Mesenchymal stem cell (in vitro differentiated cells and primary cell): Measurements from ENCODE around the gene CDKN2B-AS1.

Experiments used
- DNase-seq: peaks from one replicate; pipeline ENCODE4 v3.0.0-alpha.2; 2013
- H2AFZ ChIP-seq: one replicate; pipeline ENCODE4 v1.6.1; 2013; ENCODE audit warnings: low read depth, mild to moderate bottlenecking, control low read depth, inconsistent platforms, low read length, moderate library complexity
- H2AK5ac ChIP-seq: 2 replicates; pipeline ENCODE4 v1.6.1; 2013; ENCODE audit warnings: low read length, moderate library complexity, mild to moderate bottlenecking, inconsistent platforms; ENCODE audit not compliant: severe bottlenecking
- H2BK120ac ChIP-seq: one replicate; pipeline ENCODE4 v1.6.1; 2013; ENCODE audit warnings: low read depth, mild to moderate bottlenecking, inconsistent platforms, low read length, moderate library complexity
- H2BK12ac ChIP-seq, 2 experiments: one replicate each; pipeline ENCODE4 v1.6.1; 2013; ENCODE audit warnings: inconsistent platforms in 2 of 2, low read length in 2 of 2, mild to moderate bottlenecking in 2 of 2, moderate library complexity in 2 of 2, control low read depth in 1 of 2
- H2BK15ac ChIP-seq: one replicate; pipeline ENCODE4 v1.6.1; 2013; ENCODE audit warnings: mild to moderate bottlenecking, low read depth, inconsistent platforms; ENCODE audit not compliant: poor library complexity, severe bottlenecking
- H2BK5ac ChIP-seq: 2 replicates; pipeline ENCODE4 v1.6.1; 2013; ENCODE audit warnings: low read depth, mild to moderate bottlenecking, low read length, control low read depth, inconsistent platforms; ENCODE audit not compliant: poor library complexity, severe bottlenecking
- H3K14ac ChIP-seq, 2 experiments: one replicate each; pipeline ENCODE4 v1.6.1; 2013; ENCODE audit warnings: inconsistent platforms in 2 of 2, low read length in 2 of 2, control low read depth in 1 of 2, mild to moderate bottlenecking in 1 of 2, moderate library complexity in 1 of 2
- H3K18ac ChIP-seq, 2 experiments: one replicate each; pipeline ENCODE4 v1.6.1; 2013; ENCODE audit warnings: inconsistent platforms in 2 of 2, low read length in 2 of 2, control low read depth in 1 of 2, low read depth in 1 of 2, mild to moderate bottlenecking in 1 of 2
- H3K23ac ChIP-seq, 2 experiments: one replicate each; pipeline ENCODE4 v1.6.1; 2013; ENCODE audit warnings: inconsistent platforms in 2 of 2, low read length in 2 of 2, mild to moderate bottlenecking in 2 of 2, moderate library complexity in 2 of 2, control low read depth in 1 of 2
- H3K27ac ChIP-seq: 2 replicates; pipeline ENCODE4 v1.5.1; 2013; ENCODE audit warnings: mild to moderate bottlenecking, moderate library complexity, low read length, control low read depth, inconsistent platforms; ENCODE audit not compliant: poor library complexity, severe bottlenecking
- H3K27me3 ChIP-seq, 2 experiments: 2 replicates each; pipeline versions ENCODE4 v1.6.1 to v1.7.0; 2013; ENCODE audit warnings: low read length in 2 of 2, mild to moderate bottlenecking in 2 of 2, moderate library complexity in 2 of 2, control low read depth in 1 of 2, inconsistent platforms in 1 of 2; ENCODE audit not compliant: control insufficient read depth in 1 of 2, insufficient read depth in 1 of 2
- H3K36me3 ChIP-seq, 2 experiments: 2 replicates each; pipeline versions ENCODE4 v1.6.1 to v1.7.0; 2013; ENCODE audit warnings: low read length in 2 of 2, control low read depth in 1 of 2, inconsistent platforms in 1 of 2, low read depth in 1 of 2, mild to moderate bottlenecking in 1 of 2; ENCODE audit not compliant: insufficient read depth in 2 of 2, control insufficient read depth in 1 of 2
- H3K4ac ChIP-seq, 2 experiments: one replicate each; pipeline ENCODE4 v1.6.1; 2013; ENCODE audit warnings: inconsistent platforms in 2 of 2, low read length in 2 of 2, mild to moderate bottlenecking in 2 of 2, moderate library complexity in 2 of 2, control low read depth in 1 of 2, low read depth in 1 of 2
- H3K4me1 ChIP-seq: 2 replicates; pipeline ENCODE4 v1.6.1; 2013; ENCODE audit warnings: low read depth, low read length, control low read depth; ENCODE audit not compliant: control insufficient read depth, insufficient read depth
- H3K4me2 ChIP-seq: 2 replicates; pipeline ENCODE4 v1.6.1; 2013; ENCODE audit warnings: low read length, mild to moderate bottlenecking, inconsistent platforms; ENCODE audit not compliant: poor library complexity, severe bottlenecking
- H3K4me3 ChIP-seq, 2 experiments: 2 replicates each; pipeline versions ENCODE4 v1.5.1 to v1.7.0; 2013; ENCODE audit warnings: low read length in 2 of 2, mild to moderate bottlenecking in 2 of 2, control low read depth in 1 of 2, low read depth in 1 of 2; ENCODE audit not compliant: insufficient read depth in 1 of 2
- H3K79me1 ChIP-seq: replicated peaks from 2 replicates; pipeline ENCODE4 v1.6.1; 2013; ENCODE audit warnings: mild to moderate bottlenecking, control low read depth, low read length, inconsistent platforms; ENCODE audit not compliant: poor library complexity, severe bottlenecking
- H3K9ac ChIP-seq: 2 replicates; pipeline ENCODE4 v1.7.0; 2013; ENCODE audit warnings: mild to moderate bottlenecking, low read length, moderate library complexity
- H3K9me3 ChIP-seq: 2 replicates; pipeline ENCODE4 v1.7.0; 2013; ENCODE audit warnings: mild to moderate bottlenecking, low read length; ENCODE audit not compliant: control insufficient read depth
- H4K8ac ChIP-seq: one replicate; pipeline ENCODE4 v1.6.1; 2013; ENCODE audit warnings: inconsistent platforms, mild to moderate bottlenecking, low read length, moderate library complexity
- H4K91ac ChIP-seq: one replicate; pipeline ENCODE4 v1.6.1; 2013; ENCODE audit warnings: mild to moderate bottlenecking, low read length, inconsistent platforms
- WGBS: methylation state at CpG from one replicate; pipeline ENCODE4 v1.1.7; 2013; ENCODE audit warnings: mixed read lengths; 5-methylcytosine and 5-hydroxymethylcytosine counted together

Gene CDKN2B-AS1

GRCh38 chr9:21983561-21983935, 11.0 kb upstream of the CDKN2B-AS1 start:
- Histone ChIP-seq H4K91ac (no peak overlapping the region), H2AFZ (no peak overlapping the region), H3K27ac (no peak overlapping the region), H3K14ac (no peak overlapping the region), H2BK12ac (no peak overlapping the region), H3K27me3 (peaks cover 0 to 15% of the 10 kb centered on the region in 2 experiments), H2BK5ac (no peak overlapping the region), H3K4ac (no peak overlapping the region), H3K4me3 (no peak overlapping the region), H2BK15ac (no peak overlapping the region), H3K4me2 (no peak overlapping the region), H3K36me3 (no peaks in the 10 kb centered on the region), H3K79me1 (peaks cover 5% of the 10 kb centered on the region), H3K18ac (no peak overlapping the region), H3K9me3 (no peaks in the 10 kb centered on the region), H3K23ac (no peak overlapping the region), H3K4me1 (no peaks in the 10 kb centered on the region), H2BK120ac (no peak overlapping the region), H3K9ac (no peak overlapping the region), H2AK5ac (no peak overlapping the region), H4K8ac (no peak overlapping the region)
- DNase-seq, result no peak
- no CpG with 5 or more reads among the region's 1 CpG for WGBS

GRCh38 chr9:21984101-21984500, 10.5 kb upstream of the CDKN2B-AS1 start:
- no peaks in the 10 kb centered on the region for H3K9me3 ChIP-seq
- no peak overlapping the region for H2BK120ac ChIP-seq
- H3K9ac ChIP-seq, result no peak overlapping the region
- no peak overlapping the region for H3K4me3 ChIP-seq
- H2AFZ ChIP-seq, result no peak overlapping the region
- H3K4me2 ChIP-seq, result no peak overlapping the region
- H2BK5ac ChIP-seq, result no peak overlapping the region
- H3K18ac ChIP-seq, result no peak overlapping the region
- no peak overlapping the region for H3K14ac ChIP-seq
- H2BK12ac ChIP-seq, result no peak overlapping the region
- H3K4ac ChIP-seq, result no peak overlapping the region
- no peak overlapping the region for H4K91ac ChIP-seq
- H3K27me3 ChIP-seq, result peaks cover 0 to 9% of the 10 kb centered on the region in 2 experiments
- H3K36me3 ChIP-seq, result no peaks in the 10 kb centered on the region
- no peak overlapping the region for H3K23ac ChIP-seq
- H3K79me1 ChIP-seq, result peaks cover 5% of the 10 kb centered on the region
- no peaks in the 10 kb centered on the region for H3K4me1 ChIP-seq
- H4K8ac ChIP-seq, result no peak overlapping the region
- H2BK15ac ChIP-seq, result no peak overlapping the region
- no peak overlapping the region for H2AK5ac ChIP-seq
- H3K27ac ChIP-seq, result no peak overlapping the region
- no peak for DNase-seq

- Histone ChIP-seq H3K79me1 (peaks cover 9% of the 10 kb centered on the region), H3K4ac (no peak overlapping the region)
These were observed 8.5 kb upstream of the CDKN2B-AS1 start for GRCh38 chr9:21985964-21986667.

GRCh38 chr9:21988056-21988990, 6.3 kb upstream of the CDKN2B-AS1 start:
- Histone ChIP-seq H3K27me3 (no peaks in the 10 kb centered on the region), H2BK12ac (no peak overlapping the region), H3K23ac (no peak overlapping the region), H3K4me3 (peak overlapping the region in 1 of 2 experiments; percentile 73), H3K9me3 (no peaks in the 10 kb centered on the region), H3K14ac (no peak overlapping the region), H3K4ac (no peak overlapping the region), H3K4me1 (peaks cover 9% of the 10 kb centered on the region), H3K36me3 (peaks cover 0 to 5% of the 10 kb centered on the region in 2 experiments), H2BK15ac (no peak overlapping the region), H2BK5ac (no peak overlapping the region), H3K4me2 (peak overlapping the region; percentile 3), H3K9ac (peak overlapping the region; percentile 94), H3K27ac (no peak overlapping the region), H2AK5ac (no peak overlapping the region), H2AFZ (no peak overlapping the region), H4K8ac (no peak overlapping the region), H3K18ac (no peak overlapping the region), H2BK120ac (no peak overlapping the region), H3K79me1 (peaks cover 9% of the 10 kb centered on the region), H4K91ac (no peak overlapping the region)
- no peak for DNase-seq
- 33% methylated on average over 5 of the region's 9 CpGs for WGBS

More at GRCh38 chr9:21985964-21986667, 8.5 kb upstream of the CDKN2B-AS1 start:
- Histone ChIP-seq H3K14ac (no peak overlapping the region), H3K4me2 (no peak overlapping the region), H3K9ac (peak overlapping the region; percentile 94), H3K9me3 (no peaks in the 10 kb centered on the region), H2BK5ac (no peak overlapping the region), H3K4me1 (peaks cover 9% of the 10 kb centered on the region), H3K27ac (no peak overlapping the region), H2BK12ac (no peak overlapping the region), H2BK15ac (no peak overlapping the region), H3K23ac (no peak overlapping the region), H3K36me3 (peaks cover 0 to 5% of the 10 kb centered on the region in 2 experiments), H2AFZ (no peak overlapping the region), H2BK120ac (no peak overlapping the region), H4K91ac (no peak overlapping the region), H3K4me3 (no peak overlapping the region), H3K27me3 (no peaks in the 10 kb centered on the region), H4K8ac (no peak overlapping the region), H2AK5ac (no peak overlapping the region), H3K18ac (no peak overlapping the region)
- DNase-seq, result no peak
- WGBS, result 67% methylated on average over 2 of the region's 5 CpGs
